Thyroid gland (tissue), 4 donors: Measurements from ENCODE around the gene SLCO4A1.

Experiments used
- CTCF ChIP-seq, 6 experiments: fragments of 200-600 bp in 3 of 6; fragments of 450-650 bp in 3 of 6; sonication (generic) in 3 of 6; IDR thresholded peaks; one replicate each; pipeline ENCODE4 v1.5.1; 2016 to 2019; ENCODE audit warnings: antibody characterized with exemption in 6 of 6, mild to moderate bottlenecking in 2 of 6, inconsistent platforms in 1 of 6, moderate library complexity in 1 of 6
- POLR2A ChIP-seq, 2 donors: fragments of 450-650 bp; IDR thresholded peaks; one replicate each; pipeline ENCODE4 v1.6.1; 2017; ENCODE audit warnings: antibody characterized with exemption in 2 of 2, mild to moderate bottlenecking in 2 of 2, moderate library complexity in 1 of 2

DNA sequence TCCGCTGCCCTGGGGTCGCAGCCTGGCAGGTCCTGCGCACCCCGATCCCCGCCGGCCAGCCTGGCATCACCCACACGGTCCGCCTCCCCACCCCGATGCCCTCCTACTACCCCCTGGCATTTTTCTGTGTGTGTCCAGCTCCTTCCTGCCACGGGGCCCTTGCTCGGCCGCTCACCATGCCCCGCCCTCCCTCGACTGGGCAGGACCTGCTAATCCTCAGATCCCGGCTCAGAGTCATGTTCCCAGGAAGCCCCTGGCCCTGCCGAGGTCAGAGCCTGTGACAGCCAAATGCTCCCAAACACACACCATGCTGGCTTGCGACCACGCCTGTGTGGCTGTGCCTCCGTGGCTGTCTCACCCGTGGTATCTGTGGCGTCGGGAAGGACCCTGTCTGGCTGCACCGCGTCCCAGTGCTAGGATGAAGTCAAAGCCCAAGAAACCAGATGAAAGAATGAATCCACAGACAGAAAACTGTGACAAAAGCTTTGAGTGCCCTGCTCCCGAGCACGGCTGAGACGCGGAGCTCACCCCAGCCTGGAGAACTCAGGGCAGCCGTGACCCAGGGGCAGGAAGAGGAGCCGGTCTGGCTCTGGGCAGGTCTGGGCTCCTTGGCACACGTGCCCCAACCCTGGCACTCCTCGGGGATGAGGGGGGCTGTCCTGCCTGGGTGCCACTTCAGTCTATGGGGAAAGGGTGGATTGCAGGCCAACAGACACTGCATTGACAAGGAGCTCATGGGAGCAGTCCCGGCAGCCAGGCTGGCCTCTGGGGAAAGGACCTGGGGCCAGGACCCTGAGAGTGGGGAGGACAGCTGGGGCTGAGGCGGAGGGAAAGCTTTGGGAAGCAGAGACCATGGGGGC lies 20.8 kb upstream of the SLCO4A1 start:
- no peak for TF ChIP-seq CTCF (IDR thresholded peaks at IDR 0.05)
- TF ChIP-seq POLR2A (IDR thresholded peaks at IDR 0.05): no peak
